HepG2 (cell line): ENCODE results near the gene CFAP300. TPM values are rescaled to one million over a fixed set of nuclear protein-coding genes. Genes with fewer than 3 reads are reported as not detected.

Source experiments
- ARHGAP35 ChIP-seq: sonication (generic); formaldehyde crosslinking; IDR thresholded peaks from 2 replicates; pipeline ENCODE4 v1.9.0; 2022; ENCODE audit warnings: mild to moderate bottlenecking, inconsistent platforms, moderate library complexity, missing genetic modification reagents, borderline replicate concordance
- FOSL2 ChIP-seq: sonication (generic); formaldehyde crosslinking; IDR thresholded peaks from 2 replicates; pipeline ENCODE4 v1.4.0; 2020; ENCODE audit warnings: missing genetic modification reagents
- KDM4B ChIP-seq: sonication (generic); formaldehyde crosslinking; IDR thresholded peaks from 2 replicates; pipeline ENCODE4 v1.4.0; 2020; ENCODE audit warnings: missing genetic modification reagents
- MNT ChIP-seq: fragments of 450-650 bp; IDR thresholded peaks from 2 replicates; pipeline ENCODE4 v1.6.1; 2016
- MTF1 ChIP-seq: sonication (generic); formaldehyde crosslinking; IDR thresholded peaks from 2 replicates; pipeline ENCODE4 v1.5.0; 2020; ENCODE audit warnings: missing genetic modification reagents
- PHF20 ChIP-seq: sonication (generic); formaldehyde crosslinking; IDR thresholded peaks from 2 replicates; pipeline ENCODE4 v1.5.0; 2020; ENCODE audit warnings: mild to moderate bottlenecking, missing genetic modification reagents
- POGZ ChIP-seq: sonication (generic); formaldehyde crosslinking; IDR thresholded peaks from 2 replicates; pipeline ENCODE4 v1.4.0; 2020; ENCODE audit warnings: mild to moderate bottlenecking, missing genetic modification reagents
- PRDM10 ChIP-seq: sonication (generic); formaldehyde crosslinking; IDR thresholded peaks from 2 replicates; pipeline ENCODE4 v1.4.0; 2020; ENCODE audit warnings: low read depth, missing genetic modification reagents
- SKIL ChIP-seq: sonication (generic); formaldehyde crosslinking; IDR thresholded peaks from 2 replicates; pipeline ENCODE4 v1.8.0; 2022; ENCODE audit warnings: missing genetic modification reagents, mild to moderate bottlenecking, moderate library complexity, borderline replicate concordance
- TCF7 ChIP-seq: sonication (generic); IDR thresholded peaks from 2 replicates; pipeline ENCODE4 v1.6.1; 2016; ENCODE audit warnings: antibody characterized with exemption, low read depth
- ZBTB3 ChIP-seq: sonication (generic); formaldehyde crosslinking; IDR thresholded peaks from 2 replicates; pipeline ENCODE4 v1.4.0; 2020; ENCODE audit warnings: low read depth, mild to moderate bottlenecking, moderate library complexity, missing genetic modification reagents, borderline replicate concordance
- ZBTB8A ChIP-seq: sonication (generic); formaldehyde crosslinking; IDR thresholded peaks from 2 replicates; pipeline ENCODE4 v1.4.0; 2020; ENCODE audit warnings: mild to moderate bottlenecking, low read depth, missing genetic modification reagents, borderline replicate concordance
- ZNF616 ChIP-seq: sonication (generic); formaldehyde crosslinking; IDR thresholded peaks from 2 replicates; pipeline ENCODE4 v1.5.0; 2020; ENCODE audit warnings: low read depth, mild to moderate bottlenecking, missing genetic modification reagents
- polyA plus RNA-seq, 8 experiments: library from polyadenylated mRNA; depleted of rRNA in 3 of 8; stranded (reverse) in 7 of 8; unstranded in 1 of 8; fragments of >200 nt; fragmentation: Illumina TruSeq in 4 of 8; extraction: Trizol in 4 of 8; gene quantifications; 2 replicates each; pipeline versions ENCODE4 v1.2.1 to v1.2.3, GENCODE V29; 2011 to 2016; ENCODE audit warnings: low read depth in 4 of 8, missing spikeins in 1 of 8, mixed read lengths in 1 of 8; ENCODE audit not compliant: insufficient read depth in 1 of 8
- total RNA-seq, 5 experiments: library from RNA; depleted of rRNA; stranded (reverse); fragments of >200 nt; fragmentation: Illumina TruSeq; extraction: Trizol; gene quantifications; 2 replicates each; pipeline ENCODE4 v1.2.3, GENCODE V29; 2016; ENCODE audit warnings: low read depth in 1 of 5
- TF ChIP-seq, protein P1 (sequence below): sonication (generic); formaldehyde crosslinking; IDR thresholded peaks from 2 replicates; pipeline ENCODE4 v1.4.0; 2020; ENCODE audit warnings: missing genetic modification reagents
- TF ChIP-seq, protein P2 (sequence below): sonication (generic); formaldehyde crosslinking; IDR thresholded peaks from 2 replicates; pipeline ENCODE4 v1.8.1; 2023; ENCODE audit warnings: mild to moderate bottlenecking, missing genetic modification reagents

Gene CFAP300
- total and polyA plus RNA-seq, 2 of the 13 experiments (the other 11 are each of a cell fraction or from before 2014, with no cell fraction given), result not detected

DNA sequence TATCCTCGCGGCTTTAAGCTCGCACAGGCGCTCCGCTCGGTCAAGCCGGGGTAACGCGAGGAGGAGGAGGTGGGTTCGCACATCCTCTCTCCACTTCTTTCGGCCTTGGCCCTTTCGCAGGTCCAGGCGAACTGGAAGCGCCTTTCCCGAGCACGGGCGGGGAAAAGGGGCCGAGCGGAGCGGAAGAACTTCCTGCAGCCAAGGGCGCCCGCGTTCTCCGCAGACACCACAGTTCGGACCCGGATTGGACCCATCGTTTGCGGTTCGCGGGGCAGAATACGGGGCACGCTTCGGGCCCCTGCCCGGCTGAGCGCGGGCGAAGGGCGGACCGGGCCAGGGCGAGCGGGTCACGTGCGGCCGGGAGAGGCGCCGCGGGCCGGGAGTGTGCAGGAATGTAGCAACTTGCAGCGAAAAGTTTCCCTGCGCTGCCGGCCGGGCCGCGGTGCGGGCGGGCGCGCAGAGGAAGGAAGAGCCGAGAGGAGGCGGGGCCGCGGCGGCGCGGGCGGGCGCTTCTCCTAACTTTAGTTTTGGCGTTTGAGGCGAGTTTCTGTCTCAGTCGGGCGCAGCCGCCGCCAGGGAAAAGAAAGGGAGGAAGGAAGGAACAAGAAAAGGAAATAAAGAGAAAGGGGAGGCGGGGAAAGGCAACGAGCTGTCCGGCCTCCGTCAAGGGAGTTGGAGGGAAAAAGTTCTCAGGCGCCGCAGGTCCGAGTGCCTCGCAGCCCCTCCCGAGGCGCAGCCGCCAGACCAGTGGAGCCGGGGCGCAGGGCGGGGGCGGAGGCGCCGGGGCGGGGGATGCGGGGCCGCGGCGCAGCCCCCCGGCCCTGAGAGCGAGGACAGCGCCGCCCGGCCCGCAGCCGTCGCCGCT lies 62.9 kb downstream of the CFAP300 start, which contains the start of gene YAP1 (continued):
- TF ChIP-seq, protein P1, sequence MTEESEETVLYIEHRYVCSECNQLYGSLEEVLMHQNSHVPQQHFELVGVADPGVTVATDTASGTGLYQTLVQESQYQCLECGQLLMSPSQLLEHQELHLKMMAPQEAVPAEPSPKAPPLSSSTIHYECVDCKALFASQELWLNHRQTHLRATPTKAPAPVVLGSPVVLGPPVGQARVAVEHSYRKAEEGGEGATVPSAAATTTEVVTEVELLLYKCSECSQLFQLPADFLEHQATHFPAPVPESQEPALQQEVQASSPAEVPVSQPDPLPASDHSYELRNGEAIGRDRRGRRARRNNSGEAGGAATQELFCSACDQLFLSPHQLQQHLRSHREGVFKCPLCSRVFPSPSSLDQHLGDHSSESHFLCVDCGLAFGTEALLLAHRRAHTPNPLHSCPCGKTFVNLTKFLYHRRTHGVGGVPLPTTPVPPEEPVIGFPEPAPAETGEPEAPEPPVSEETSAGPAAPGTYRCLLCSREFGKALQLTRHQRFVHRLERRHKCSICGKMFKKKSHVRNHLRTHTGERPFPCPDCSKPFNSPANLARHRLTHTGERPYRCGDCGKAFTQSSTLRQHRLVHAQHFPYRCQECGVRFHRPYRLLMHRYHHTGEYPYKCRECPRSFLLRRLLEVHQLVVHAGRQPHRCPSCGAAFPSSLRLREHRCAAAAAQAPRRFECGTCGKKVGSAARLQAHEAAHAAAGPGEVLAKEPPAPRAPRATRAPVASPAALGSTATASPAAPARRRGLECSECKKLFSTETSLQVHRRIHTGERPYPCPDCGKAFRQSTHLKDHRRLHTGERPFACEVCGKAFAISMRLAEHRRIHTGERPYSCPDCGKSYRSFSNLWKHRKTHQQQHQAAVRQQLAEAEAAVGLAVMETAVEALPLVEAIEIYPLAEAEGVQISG (CRISPR knock-in tag), result peak; percentile 90
- TF ChIP-seq ARHGAP35 (CRISPR knock-in tag) (peak; percentile 85; the same call in 1 of the 2 replicates), MNT (0 out of 2 replicates have a peak, but pooled peaks have one; percentile 5), FOSL2 (CRISPR knock-in tag) (peak; percentile 6; the same call in 1 of the 2 replicates), ZBTB8A (no peak), PRDM10 (CRISPR knock-in tag) (peak; percentile 78; the same call in 1 of the 2 replicates), MTF1 (peak; percentile 79; the same call in 1 of the 2 replicates), TCF7 (0 out of 2 replicates have a peak, but pooled peaks have one; percentile 10), ZBTB3 (CRISPR knock-in tag) (no peak), POGZ (peak; percentile 64; the same call in 1 of the 2 replicates), KDM4B (peak; percentile 78; the same call in 1 of the 2 replicates), ZNF616 (CRISPR knock-in tag) (0 out of 2 replicates have a peak, but pooled peaks have one; percentile 77), SKIL (CRISPR knock-in tag) (peak; percentile 63; the same call in 1 of the 2 replicates), PHF20 (CRISPR knock-in tag) (0 out of 2 replicates have a peak, but pooled peaks have one; percentile 22)
- TF ChIP-seq, protein P2, sequence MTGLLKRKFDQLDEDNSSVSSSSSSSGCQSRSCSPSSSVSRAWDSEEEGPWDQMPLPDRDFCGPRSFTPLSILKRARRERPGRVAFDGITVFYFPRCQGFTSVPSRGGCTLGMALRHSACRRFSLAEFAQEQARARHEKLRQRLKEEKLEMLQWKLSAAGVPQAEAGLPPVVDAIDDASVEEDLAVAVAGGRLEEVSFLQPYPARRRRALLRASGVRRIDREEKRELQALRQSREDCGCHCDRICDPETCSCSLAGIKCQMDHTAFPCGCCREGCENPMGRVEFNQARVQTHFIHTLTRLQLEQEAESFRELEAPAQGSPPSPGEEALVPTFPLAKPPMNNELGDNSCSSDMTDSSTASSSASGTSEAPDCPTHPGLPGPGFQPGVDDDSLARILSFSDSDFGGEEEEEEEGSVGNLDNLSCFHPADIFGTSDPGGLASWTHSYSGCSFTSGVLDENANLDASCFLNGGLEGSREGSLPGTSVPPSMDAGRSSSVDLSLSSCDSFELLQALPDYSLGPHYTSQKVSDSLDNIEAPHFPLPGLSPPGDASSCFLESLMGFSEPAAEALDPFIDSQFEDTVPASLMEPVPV (CRISPR knock-in tag), result peak; percentile 94
